B cell (primary cell): ENCODE measurements around the gene ARHGEF26. TPM values are rescaled to one million over a fixed set of nuclear protein-coding genes. Genes with fewer than 3 reads are reported as not detected.

Experiments
- ATAC-seq: fragments of 200-7000 bp; cut with Tn5 transposase; one replicate; pipeline ENCODE4 v1.10.0; 2021; ENCODE audit warnings: low read depth, mild to moderate bottlenecking, moderate number of reproducible peaks, moderate library complexity
- CTCF ChIA-PET: fragments of 350-600 bp; sonication (Branson Sonifier 250); formaldehyde crosslinking; loops from one replicate; lab custom pipeline; 2021; ENCODE audit warnings: antibody characterized with exemption, inconsistent platforms; lab: Charles Lee
- POLR2A ChIA-PET: fragments of 350-600 bp; sonication (Branson Sonifier 250); formaldehyde crosslinking; loops from one replicate; lab custom pipeline; 2021; ENCODE audit warnings: antibody characterized with exemption; lab: Charles Lee
- DNase-seq: peaks from one replicate; pipeline ENCODE4 v3.0.0; 2013
- H2AFZ ChIP-seq: 2 replicates; pipeline ENCODE4 v1.6.1; 2012; ENCODE audit warnings: mild to moderate bottlenecking, low read depth, low read length; ENCODE audit not compliant: insufficient read depth, poor library complexity, severe bottlenecking
- H3K27ac ChIP-seq, 2 donors: 1 replicate in 1 of 2; 2 replicates in 1 of 2; pipeline ENCODE4 v1.5.1; 2012 to 2013; ENCODE audit warnings: low read length in 2 of 2, mild to moderate bottlenecking in 2 of 2, moderate library complexity in 1 of 2
- H3K27me3 ChIP-seq, 4 experiments: fragments of 200-600 bp in 1 of 4; sonication (generic) in 1 of 4; replicated peaks in 1 of 4; 1 replicate in 2 of 4; 2 replicates in 2 of 4; pipeline versions ENCODE4 v1.6.1 to v1.7.0; 2013 to 2016; ENCODE audit warnings: low read length in 3 of 4, mild to moderate bottlenecking in 2 of 4, mixed read lengths in 1 of 4, moderate library complexity in 1 of 4; ENCODE audit not compliant: insufficient read depth in 4 of 4, control insufficient read depth in 3 of 4; ENCODE audit errors: control extremely low read depth in 1 of 4
- H3K36me3 ChIP-seq, 2 experiments: replicated peaks in 1 of 2; 1 replicate in 1 of 2; 2 replicates in 1 of 2; pipeline versions ENCODE4 v1.6.1 to v1.7.1; 2013; ENCODE audit warnings: low read length in 1 of 2; ENCODE audit not compliant: insufficient read depth in 2 of 2, control insufficient read depth in 1 of 2; ENCODE audit errors: control extremely low read depth in 1 of 2, extremely low read depth in 1 of 2
- H3K4me1 ChIP-seq, 2 donors: fragments of 200-600 bp in 1 of 2; sonication (generic) in 1 of 2; 1 replicate in 1 of 2; 2 replicates in 1 of 2; pipeline versions ENCODE4 v1.5.1 to v1.6.1; 2013 to 2017; ENCODE audit warnings: low read length in 2 of 2; ENCODE audit not compliant: control insufficient read depth in 2 of 2, insufficient read depth in 2 of 2
- H3K4me2 ChIP-seq: replicated peaks from 2 replicates; pipeline ENCODE3; 2012; ENCODE audit warnings: mild to moderate bottlenecking, low read depth, low read length; ENCODE audit not compliant: poor library complexity, severe bottlenecking
- H3K4me3 ChIP-seq, 5 experiments: fragments of 200-600 bp in 1 of 5; sonication (generic) in 1 of 5; 1 replicate in 3 of 5; 2 replicates in 2 of 5; pipeline versions ENCODE4 v1.5.1 to v1.7.0; 2011 to 2016; ENCODE audit warnings: low read length in 4 of 5, mild to moderate bottlenecking in 4 of 5, low read depth in 2 of 5, control low read depth in 1 of 5, moderate library complexity in 1 of 5; ENCODE audit not compliant: insufficient read depth in 1 of 5; ENCODE audit errors: control extremely low read depth in 1 of 5, extremely low read depth in 1 of 5
- H3K79me2 ChIP-seq: fragments of 200-600 bp; sonication (generic); one replicate; pipeline ENCODE4 v1.6.0; 2016; ENCODE audit warnings: low read length; ENCODE audit not compliant: control insufficient read depth, insufficient read depth
- H3K9ac ChIP-seq: fragments of 200-600 bp; sonication (generic); 2 replicates; pipeline ENCODE4 v1.6.1; 2017; ENCODE audit warnings: mild to moderate bottlenecking, low read length, moderate library complexity
- H3K9me3 ChIP-seq, 3 donors: one replicate each; pipeline versions ENCODE4 v1.6.1 to v1.7.1; 2013; ENCODE audit warnings: low read length in 2 of 3; ENCODE audit not compliant: control insufficient read depth in 2 of 3, insufficient read depth in 1 of 3; ENCODE audit errors: control extremely low read depth in 1 of 3
- H4K20me1 ChIP-seq: 2 replicates; pipeline ENCODE4 v1.6.0; 2012; ENCODE audit warnings: mild to moderate bottlenecking, low read length; ENCODE audit not compliant: insufficient read depth, control insufficient read depth, poor library complexity, severe bottlenecking
- H3K27ac Mint-ChIP-seq: one replicate; pipeline ENCODE4 v1.8.0; 2021; ENCODE audit warnings: mixed read lengths
- H3K27me3 Mint-ChIP-seq: one replicate; pipeline ENCODE4 v1.8.0; 2021; ENCODE audit warnings: mixed read lengths
- H3K4me1 Mint-ChIP-seq: one replicate; pipeline ENCODE4 v1.8.0; 2021; ENCODE audit warnings: mixed read lengths
- H3K4me3 Mint-ChIP-seq: one replicate; pipeline ENCODE4 v1.8.0; 2021; ENCODE audit warnings: mixed read lengths
- H3K9me3 Mint-ChIP-seq: one replicate; pipeline ENCODE4 v1.8.0; 2022; ENCODE audit warnings: mixed read lengths; ENCODE audit not compliant: insufficient read depth
- EZH2 ChIP-seq: IDR thresholded peaks from 2 replicates; pipeline ENCODE4 v1.6.1; 2012; ENCODE audit warnings: borderline replicate concordance, low read depth, mild to moderate bottlenecking, moderate library complexity, low read length; ENCODE audit not compliant: insufficient read depth, poor library complexity, severe bottlenecking
- WGBS: methylation state at CpG from one replicate; pipeline ENCODE4 v1.1.5; 2013; ENCODE audit warnings: missing lambda C conversion rate; ENCODE audit not compliant: insufficient coverage; 5-methylcytosine and 5-hydroxymethylcytosine counted together
- intact Hi-C: fragments of 100-400 bp; cut with micrococcal nuclease; formaldehyde crosslinking; loops from one replicate; pipeline ENCODE4 v1.10.0; 2022
- polyA plus RNA-seq: library from polyadenylated mRNA; depleted of rRNA; stranded (reverse); fragments of >200 nt; gene quantifications from 2 replicates; pipeline ENCODE4 v1.2.3, GENCODE V29; 2012
- total RNA-seq, 2 donors: library from RNA; stranded (reverse); fragments of 120-200 nt in 1 of 2; gene quantifications; 1 replicate in 1 of 2; 2 replicates in 1 of 2; pipeline versions ENCODE4 v1.2.3 to v1.2.4, GENCODE V29; 2013 to 2022
- TF ChIP-seq, protein P1 (sequence below): fragments of 200-600 bp; IDR thresholded peaks from one replicate; pipeline ENCODE4 v1.8.0; 2022; ENCODE audit warnings: antibody characterized with exemption, mild to moderate bottlenecking

Gene ARHGEF26
- total and polyA plus RNA-seq, 2 donors (not counting 1 experiment from before 2014, with no cell fraction given), result not detected

DNA sequence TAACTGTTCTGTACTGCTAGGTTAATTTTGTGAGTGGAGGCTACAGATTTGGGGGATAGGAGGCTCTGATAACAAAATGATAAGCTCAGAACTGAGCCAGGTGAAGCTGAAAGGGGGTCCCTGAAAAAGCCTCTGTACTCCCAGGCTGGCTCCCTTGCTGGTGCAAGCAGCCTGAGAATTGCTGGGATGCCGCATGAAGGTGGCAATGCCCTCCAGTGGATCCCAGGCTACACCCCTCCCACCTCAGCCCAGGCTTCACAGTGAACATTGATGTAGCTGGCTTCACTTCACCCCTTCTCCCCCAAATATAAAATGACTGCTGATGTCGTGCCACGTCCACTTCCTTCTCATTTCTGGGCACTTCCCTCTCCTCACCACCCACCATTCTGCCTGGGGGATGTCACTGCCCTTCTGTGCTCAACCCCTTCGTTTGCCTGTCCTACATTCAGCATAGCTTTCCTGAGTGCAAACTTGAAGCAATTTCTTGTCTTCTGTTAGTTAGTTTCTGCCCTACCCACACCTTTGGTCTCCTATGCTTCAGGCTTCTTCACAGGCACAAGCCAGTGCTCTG is 9.7 kb upstream of the ARHGEF26 start:
- no peak for DNase-seq
- Histone ChIP-seq H3K36me3 (no peaks in the 10 kb centered on the region), H3K27ac (no peak overlapping the region), H3K79me2 (no peaks in the 10 kb centered on the region), H3K9me3 (no peaks in the 10 kb centered on the region), H3K4me2 (no peak overlapping the region), H3K4me3 (no peak overlapping the region), H2AFZ (no peak overlapping the region), H3K4me1 (no peaks in the 10 kb centered on the region), H4K20me1 (no peaks in the 10 kb centered on the region), H3K9ac (no peak overlapping the region), H3K27me3 (peaks cover 0 to 5% (median 0%) of the 10 kb centered on the region in 4 experiments)
- TF ChIP-seq, protein P1, sequence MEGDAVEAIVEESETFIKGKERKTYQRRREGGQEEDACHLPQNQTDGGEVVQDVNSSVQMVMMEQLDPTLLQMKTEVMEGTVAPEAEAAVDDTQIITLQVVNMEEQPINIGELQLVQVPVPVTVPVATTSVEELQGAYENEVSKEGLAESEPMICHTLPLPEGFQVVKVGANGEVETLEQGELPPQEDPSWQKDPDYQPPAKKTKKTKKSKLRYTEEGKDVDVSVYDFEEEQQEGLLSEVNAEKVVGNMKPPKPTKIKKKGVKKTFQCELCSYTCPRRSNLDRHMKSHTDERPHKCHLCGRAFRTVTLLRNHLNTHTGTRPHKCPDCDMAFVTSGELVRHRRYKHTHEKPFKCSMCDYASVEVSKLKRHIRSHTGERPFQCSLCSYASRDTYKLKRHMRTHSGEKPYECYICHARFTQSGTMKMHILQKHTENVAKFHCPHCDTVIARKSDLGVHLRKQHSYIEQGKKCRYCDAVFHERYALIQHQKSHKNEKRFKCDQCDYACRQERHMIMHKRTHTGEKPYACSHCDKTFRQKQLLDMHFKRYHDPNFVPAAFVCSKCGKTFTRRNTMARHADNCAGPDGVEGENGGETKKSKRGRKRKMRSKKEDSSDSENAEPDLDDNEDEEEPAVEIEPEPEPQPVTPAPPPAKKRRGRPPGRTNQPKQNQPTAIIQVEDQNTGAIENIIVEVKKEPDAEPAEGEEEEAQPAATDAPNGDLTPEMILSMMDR, result no peak
- no peak for TF ChIP-seq EZH2
- CTCF ChIA-PET, result no interaction called here
- intact Hi-C loops, result no loop called here
- no peaks in the 10 kb centered on the region for H3K4me1 Mint-ChIP-seq
- no peaks in the 10 kb centered on the region for H3K9me3 Mint-ChIP-seq
- ATAC-seq, result no peak
- no peak overlapping the region for H3K4me3 Mint-ChIP-seq
- H3K27ac Mint-ChIP-seq, result no peak overlapping the region
- peaks cover 4% of the 10 kb centered on the region for H3K27me3 Mint-ChIP-seq
- POLR2A ChIA-PET, result no interaction called here
- 53% methylated on average over 4 of the region's 4 CpGs for WGBS

DNA sequence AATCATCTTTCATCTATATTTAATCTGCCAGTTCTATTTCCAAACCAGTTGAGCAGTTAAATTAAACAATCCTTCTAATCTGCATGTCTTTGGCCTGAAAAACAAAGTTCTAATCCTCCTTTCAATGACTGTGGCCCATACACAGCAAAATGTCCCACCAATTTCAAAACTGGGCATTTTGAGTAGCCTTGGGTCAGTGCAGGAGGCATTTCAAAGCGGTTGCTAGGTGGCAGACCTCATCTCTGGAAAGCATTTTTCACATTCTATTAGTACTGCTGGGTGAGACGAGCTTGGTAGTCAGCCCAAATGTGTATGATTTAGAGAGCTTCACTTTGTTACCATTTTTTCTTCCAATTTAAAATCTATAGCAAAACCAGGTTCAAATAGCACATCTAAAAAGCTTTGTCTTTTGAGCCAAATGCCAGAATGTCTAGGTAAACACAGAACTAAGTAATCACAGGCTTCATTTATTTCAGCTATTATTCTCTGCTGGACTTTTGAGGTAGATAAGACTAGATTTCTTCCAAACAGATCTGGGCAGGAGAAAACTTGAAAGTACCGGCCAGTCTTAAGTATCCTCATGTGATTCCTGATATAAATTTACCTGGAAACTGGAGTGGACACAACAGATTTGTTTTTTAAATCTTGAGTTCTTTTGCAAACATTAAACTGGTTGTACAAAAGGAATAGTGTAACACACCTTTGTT is 8.9 kb upstream of the ARHGEF26 start:
- no peak overlapping the region for H3K9ac ChIP-seq
- Mint-ChIP-seq H3K4me1 (no peaks in the 10 kb centered on the region), H3K9me3 (no peaks in the 10 kb centered on the region), H3K4me3 (no peak overlapping the region), H3K27ac (no peak overlapping the region), H3K27me3 (peaks cover 6% of the 10 kb centered on the region)
- no peak overlapping the region for H3K27ac ChIP-seq
- no peaks in the 10 kb centered on the region for H4K20me1 ChIP-seq
- H3K4me1 ChIP-seq, result no peaks in the 10 kb centered on the region
- DNase-seq, result no peak
- intact Hi-C loops, result no loop called here
- no peak overlapping the region for H3K4me2 ChIP-seq
- H3K36me3 ChIP-seq, result no peaks in the 10 kb centered on the region
- CTCF ChIA-PET, result interaction anchor here (1.4 kb wide), 1 partner anchor 8 kb away, joined by 5 read pairs; no protein-coding TSS in a partner anchor
- H3K27me3 ChIP-seq, result peaks cover 0 to 7% (median 0%) of the 10 kb centered on the region in 4 experiments
- 100% methylated on average over 1 of the region's 3 CpGs for WGBS
- H3K9me3 ChIP-seq, result peaks cover 0 to 2% (median 0%) of the 10 kb centered on the region in 3 donors
- POLR2A ChIA-PET, result no interaction called here
- no peak for ATAC-seq
- no peak overlapping the region for H2AFZ ChIP-seq
- TF ChIP-seq, protein P1, result no peak
- no peak for TF ChIP-seq EZH2
- no peaks in the 10 kb centered on the region for H3K79me2 ChIP-seq
- H3K4me3 ChIP-seq, result no peak overlapping the region
